Activated effector memory CD4-positive, alpha-beta T cell treated with Interleukin-2 at 50 U/mL for 16 hours (primary cell): ENCODE results near the gene FUCA1.
A peak's percentile ranks its signal among the peaks of the same experiment; 100 is the strongest.
"Not testable (repeated sequence)": the region's sequence is repeated elsewhere in the genome, so short reads cannot be mapped to it uniquely, and the experiment has no call there.

ENCODE experiments used
- DNase-seq: peaks from one replicate; pipeline ENCODE4 v3.0.0-alpha.2; 2020

Gene FUCA1

DNA sequence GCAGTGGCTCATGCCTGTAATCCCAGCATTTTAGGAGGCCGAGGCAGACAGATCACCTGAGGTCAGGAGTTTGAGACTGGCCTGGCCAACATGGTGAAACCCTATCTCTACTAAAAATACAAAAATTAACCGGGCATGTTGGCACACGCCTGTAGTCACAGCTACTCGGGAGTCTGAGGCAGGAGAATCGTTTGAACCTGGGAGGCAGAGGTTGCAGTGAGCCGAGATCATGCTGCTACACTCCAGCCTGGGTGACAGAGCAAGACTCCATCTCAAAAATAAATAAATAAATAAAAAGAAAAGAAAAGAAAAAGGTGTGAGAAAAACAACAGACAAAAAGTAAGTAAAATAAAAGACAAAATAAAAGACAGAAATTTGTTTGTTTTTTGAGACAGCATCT lies 33.9 kb downstream of the FUCA1 start:
- not testable (repeated sequence) for DNase-seq

- DNase-seq: no peak
Measured at GRCh38 chr1:23827717-23828116, 40.4 kb downstream of the FUCA1 start.

DNA sequence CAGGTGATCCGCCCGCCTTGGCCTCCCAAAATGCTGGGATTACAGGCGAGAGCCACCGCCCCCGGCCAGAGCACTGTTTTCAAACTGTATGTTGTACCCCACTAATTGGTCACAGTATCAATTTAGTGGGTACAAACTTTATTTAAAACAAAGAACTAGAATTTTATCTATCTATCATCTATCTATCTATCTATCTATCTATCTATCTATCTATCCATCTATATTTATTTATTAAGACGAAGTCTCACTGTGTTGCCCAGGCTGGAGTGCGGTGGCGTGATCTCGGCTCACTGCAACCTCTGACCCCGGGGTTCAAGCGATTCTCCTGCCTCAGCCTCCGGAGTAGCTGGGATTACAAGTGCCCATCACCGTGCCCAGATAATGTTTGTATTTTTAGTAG lies 41.5 kb downstream of the FUCA1 start:
- DNase-seq: not testable (repeated sequence)

DNA sequence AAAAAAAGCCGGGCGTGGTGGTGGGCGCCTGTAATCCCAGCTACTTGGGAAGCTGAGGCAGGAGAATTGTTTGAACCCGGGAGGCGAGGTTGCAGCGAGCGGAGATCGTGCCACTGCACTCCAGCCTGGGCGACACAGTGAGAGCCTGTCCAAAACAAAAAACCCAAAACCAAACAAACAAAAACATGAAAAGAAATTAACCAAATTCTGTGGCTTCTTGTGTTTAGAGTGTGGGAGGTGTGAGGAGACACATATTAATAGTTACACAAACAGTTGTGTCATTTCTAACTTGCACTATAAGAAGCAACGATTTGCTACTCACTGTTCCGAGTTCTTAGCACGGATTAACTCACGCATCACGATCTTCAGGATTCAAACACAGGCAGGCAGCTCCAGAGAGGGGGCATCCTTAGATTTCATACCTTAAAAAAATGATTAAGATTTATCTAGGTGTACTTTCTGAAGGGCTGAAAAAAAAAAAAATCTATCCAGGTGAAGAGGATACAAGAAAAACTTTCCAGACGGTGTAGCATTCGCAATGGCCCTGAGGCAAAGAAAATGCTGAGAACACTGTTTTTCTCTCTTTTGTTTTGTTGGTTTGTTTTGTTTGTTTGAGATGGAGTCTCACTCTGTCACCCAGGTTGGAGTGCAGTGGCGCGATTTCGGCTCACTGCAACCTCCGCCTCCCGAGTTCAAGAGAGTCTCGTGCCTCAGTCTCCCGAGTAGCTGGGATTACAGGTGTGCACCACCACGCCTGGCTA lies 42.1 kb downstream of the FUCA1 start:
- DNase-seq: no peak

- peak; percentile 81 for DNase-seq
Measured at GRCh38 chr1:23825076-23825761, 42.9 kb downstream of the FUCA1 start, which contains the start of gene HMGCL. Gene HMGCL (minus strand): TSS chr1:23825429. CDS start chr1:23825415, 14 bp downstream.

DNA sequence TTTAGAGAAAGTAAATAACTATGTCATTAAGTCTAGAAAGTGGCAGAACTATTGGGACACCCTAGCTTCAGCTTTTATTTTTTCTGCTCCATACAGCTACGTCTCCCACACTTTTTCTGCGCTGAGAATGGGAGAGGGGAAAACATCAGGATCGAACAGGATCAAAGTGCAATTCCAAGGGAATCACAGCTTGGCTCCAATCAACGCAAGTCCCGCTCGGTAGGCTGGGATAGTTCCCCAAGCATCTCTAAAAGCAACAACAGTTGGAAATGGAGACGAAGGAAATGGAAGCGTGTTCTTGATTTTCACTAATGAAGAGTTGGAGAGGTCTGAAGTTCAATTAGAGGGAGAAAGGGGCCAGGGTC lies 43.4 kb downstream of the FUCA1 start:
- DNase-seq: no peak

DNA sequence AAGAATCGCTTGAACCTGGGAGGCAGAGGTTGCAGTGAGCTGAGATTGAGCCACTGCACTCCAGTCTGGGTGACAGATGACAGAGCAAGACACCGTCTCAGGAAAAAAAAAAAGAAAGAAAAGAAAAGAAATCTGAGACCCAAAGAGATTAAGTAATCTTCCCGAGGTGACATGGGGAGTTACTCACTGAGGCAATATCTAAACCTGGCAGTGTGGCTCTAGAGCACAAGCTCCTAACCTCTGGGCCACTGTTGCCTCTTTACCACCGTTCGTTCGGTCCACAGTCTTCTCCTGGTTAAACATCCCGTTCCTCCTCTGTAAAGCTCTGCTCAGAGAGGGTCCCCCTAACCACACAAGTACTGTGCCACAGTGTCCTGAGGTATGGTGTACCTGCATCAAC lies 44.3 kb downstream of the FUCA1 start:
- DNase-seq: no peak

GRCh38 chr1:23817633-23818032 lies 50.5 kb downstream of the FUCA1 start:
- DNase-seq: no peak

DNA sequence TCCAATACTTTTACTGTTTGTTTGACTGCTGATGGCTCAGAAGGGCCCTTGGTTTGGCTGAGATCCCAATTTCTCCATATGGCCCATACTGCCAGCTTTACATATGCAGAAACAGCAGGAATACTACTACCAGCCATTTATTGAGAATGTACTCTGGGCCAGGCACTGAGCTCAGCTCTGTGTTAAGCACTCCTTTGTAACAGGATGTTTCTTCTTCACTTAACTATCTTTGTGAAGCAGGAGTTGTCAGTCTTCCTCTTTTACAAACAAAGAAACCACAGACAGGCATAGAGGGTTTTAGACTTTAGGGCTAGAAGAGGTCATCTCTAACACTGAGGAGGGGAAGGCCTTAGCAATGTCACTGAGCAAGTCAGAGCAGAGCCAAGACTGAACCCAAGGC lies 51.2 kb downstream of the FUCA1 start:
- DNase-seq: no peak

GRCh38 chr1:23816361-23816760 lies 51.7 kb downstream of the FUCA1 start:
- DNase-seq: no peak

DNA sequence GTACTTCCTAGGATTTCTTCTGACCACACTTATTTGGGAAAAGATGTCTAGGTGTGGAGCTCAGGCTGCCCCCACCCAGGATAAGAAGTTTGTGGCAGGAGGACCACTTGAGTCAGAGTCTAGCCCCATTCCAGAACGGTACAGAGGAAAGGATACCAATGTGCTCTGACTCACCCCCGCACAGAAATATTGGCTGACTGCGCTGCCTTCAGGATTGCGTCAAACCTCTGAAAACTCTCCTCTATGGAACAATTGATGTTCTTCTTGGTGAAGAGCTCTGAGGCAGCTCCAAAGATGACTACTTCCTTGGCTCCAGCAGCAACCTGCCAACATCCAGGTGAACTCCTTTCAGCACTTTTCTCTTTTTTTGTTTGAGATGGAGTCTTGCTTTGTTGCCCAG lies 54.1 kb downstream of the FUCA1 start:
- DNase-seq: no peak

GRCh38 chr1:23810818-23811540 lies 57.1 kb downstream of the FUCA1 start:
- peak; percentile 21 for DNase-seq

- DNase-seq: peak; percentile 69
Measured at GRCh38 chr1:23809751-23810171, 58.3 kb downstream of the FUCA1 start.

GRCh38 chr1:23807453-23807852 lies 60.6 kb downstream of the FUCA1 start:
- DNase-seq: no peak

GRCh38 chr1:23806280-23806679 lies 61.8 kb downstream of the FUCA1 start:
- DNase-seq: no peak

- DNase-seq: no peak
Measured at GRCh38 chr1:23805025-23805424, 63.1 kb downstream of the FUCA1 start.

DNA sequence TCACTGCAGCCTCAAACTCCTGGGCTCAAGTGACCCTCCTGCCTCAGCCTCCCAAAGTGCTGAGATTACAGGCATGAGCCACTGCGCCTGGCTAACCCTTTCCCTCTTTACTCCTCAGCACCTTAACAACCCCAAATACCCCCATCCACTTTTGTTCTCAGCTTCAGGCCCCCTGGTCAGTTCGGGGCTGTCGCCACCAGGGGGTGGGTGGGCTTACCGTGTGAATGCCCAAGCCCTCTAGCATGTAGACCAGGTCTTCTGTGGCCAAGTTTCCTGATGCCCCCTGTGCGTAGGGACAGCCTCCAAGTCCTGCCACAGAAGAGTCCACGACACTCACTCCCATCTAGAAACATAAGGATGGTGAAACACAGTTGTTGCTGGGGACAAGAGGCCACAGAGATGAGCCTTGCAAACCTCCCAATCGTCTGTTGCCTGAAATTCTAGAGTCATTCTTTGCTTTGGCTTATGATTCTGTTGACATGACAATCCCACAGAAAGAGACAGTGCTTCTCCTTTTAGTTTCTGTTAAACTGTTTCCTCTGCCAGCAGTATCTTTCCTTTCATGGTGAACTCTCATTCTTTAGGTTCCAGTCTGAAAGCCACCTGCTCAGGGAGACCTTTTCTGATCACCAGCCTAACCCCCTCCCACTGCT lies 63.8 kb downstream of the FUCA1 start:
- no peak for DNase-seq

DNA sequence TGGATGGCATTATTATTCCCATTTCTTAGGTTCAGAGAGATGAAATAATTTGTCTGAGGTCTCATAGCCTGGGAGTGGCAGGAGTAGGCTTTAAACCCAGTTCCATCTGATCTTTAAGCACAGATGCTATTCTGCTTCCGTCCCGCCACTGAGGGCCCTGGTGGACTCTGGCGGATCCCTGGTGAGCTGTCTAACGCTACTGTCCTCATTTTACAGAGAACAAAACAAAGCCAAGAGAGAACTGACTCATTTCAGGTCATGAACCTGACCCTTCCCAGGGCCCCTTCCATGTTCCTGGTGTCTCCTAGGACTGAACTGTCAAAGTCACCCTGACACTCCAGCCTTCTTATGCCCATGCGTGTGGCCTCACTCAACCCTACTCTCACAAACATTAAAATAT lies 64.4 kb downstream of the FUCA1 start:
- DNase-seq: no peak

DNA sequence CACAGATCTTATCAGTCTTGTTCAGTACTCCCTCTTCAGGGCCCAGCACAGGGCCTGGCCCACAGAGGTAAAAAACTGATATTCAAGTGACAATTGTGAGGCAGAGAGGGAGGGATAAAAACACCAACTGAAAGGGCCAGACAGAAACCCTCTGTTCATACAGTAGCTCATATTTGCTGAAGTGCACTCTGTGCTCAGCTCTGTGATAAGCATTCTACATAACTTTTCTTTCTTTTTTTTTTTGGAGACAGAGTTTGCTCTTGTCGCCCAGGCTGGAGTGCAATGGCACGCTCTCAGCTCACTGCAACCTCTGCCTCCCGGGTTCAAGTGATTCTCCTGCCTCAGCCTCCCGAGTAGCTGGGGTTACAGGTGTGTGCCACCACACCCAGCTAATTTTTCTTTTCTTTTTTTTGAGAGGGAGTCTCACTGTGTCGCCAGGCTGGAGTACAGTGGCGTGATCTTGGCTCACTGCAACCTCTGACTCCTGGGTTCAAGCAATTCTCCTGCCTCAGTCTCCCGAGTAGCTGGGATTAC lies 65.2 kb downstream of the FUCA1 start:
- DNase-seq: not testable (repeated sequence)

DNA sequence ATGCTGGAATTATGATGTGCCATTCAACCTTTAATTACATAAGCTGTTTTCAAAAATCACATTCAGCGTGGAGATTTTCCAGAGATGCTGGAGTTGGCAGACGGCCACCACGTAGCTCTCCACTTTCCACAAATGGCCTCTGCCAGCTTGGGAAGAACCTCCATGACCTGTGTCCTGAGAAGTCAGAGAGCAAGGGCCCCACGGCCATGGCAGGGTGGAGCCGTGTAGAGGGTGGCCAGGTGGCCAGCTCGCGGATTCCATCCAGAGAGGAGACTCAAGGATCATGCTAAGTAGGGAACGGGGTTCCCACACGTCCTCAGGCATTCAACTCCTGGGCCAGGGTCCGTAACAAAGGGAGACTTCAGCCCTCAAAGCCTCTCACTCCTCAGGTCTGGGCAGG lies 66.2 kb downstream of the FUCA1 start:
- DNase-seq: no peak

DNA sequence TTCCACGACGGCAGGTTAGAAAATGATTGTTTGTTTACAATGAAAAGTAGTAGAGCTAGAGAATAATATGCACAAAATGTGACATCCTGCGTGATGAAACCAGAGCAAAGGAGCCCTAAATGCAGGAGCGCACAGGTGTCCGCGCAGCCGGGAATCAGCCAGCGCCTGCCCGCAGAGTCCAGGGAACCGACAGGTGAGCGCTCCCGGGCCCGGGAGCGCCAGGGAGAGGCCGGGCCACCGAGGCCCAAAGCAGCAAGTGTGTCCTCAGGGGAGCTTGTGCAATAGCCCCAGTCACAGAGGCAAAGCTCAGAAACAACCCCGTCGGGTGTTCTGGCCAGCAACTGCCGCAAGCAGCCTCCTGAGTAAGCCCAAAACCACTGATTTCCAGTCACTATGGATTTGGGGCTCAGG lies 66.7 kb downstream of the FUCA1 start:
- DNase-seq: no peak

GRCh38 chr1:23800400-23801337 lies 67.4 kb downstream of the FUCA1 start, which contains the start of gene GALE:
Gene GALE (minus strand): TSS chr1:23800754. CDS start chr1:23799007, 1,747 bp downstream.
- peak; percentile 97 for DNase-seq
